ENCODE results near the gene MAGI2.

- TF ChIP-seq, protein P1, sequence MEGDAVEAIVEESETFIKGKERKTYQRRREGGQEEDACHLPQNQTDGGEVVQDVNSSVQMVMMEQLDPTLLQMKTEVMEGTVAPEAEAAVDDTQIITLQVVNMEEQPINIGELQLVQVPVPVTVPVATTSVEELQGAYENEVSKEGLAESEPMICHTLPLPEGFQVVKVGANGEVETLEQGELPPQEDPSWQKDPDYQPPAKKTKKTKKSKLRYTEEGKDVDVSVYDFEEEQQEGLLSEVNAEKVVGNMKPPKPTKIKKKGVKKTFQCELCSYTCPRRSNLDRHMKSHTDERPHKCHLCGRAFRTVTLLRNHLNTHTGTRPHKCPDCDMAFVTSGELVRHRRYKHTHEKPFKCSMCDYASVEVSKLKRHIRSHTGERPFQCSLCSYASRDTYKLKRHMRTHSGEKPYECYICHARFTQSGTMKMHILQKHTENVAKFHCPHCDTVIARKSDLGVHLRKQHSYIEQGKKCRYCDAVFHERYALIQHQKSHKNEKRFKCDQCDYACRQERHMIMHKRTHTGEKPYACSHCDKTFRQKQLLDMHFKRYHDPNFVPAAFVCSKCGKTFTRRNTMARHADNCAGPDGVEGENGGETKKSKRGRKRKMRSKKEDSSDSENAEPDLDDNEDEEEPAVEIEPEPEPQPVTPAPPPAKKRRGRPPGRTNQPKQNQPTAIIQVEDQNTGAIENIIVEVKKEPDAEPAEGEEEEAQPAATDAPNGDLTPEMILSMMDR (IDR thresholded peaks at IDR 0.05), result no peak
- TF ChIP-seq POLR2A (IDR thresholded peaks at IDR 0.05) (no peak), POLR2AphosphoS5 (IDR thresholded peaks at IDR 0.05; ENCODE audit: insufficient read depth in 1 of 2, low read depth in 1 of 2) (no peak)
Observed at GRCh38 chr7:79124331-79124730, 329.1 kb downstream of the MAGI2 start.
